K562 (cell line): ENCODE results near the gene CRB2. TPM values are rescaled to one million over a fixed set of nuclear protein-coding genes. Genes with fewer than 3 reads are reported as not detected.

Experiments used
- ILK ChIP-seq: fragments of 450-650 bp; IDR thresholded peaks from 2 replicates; pipeline ENCODE4 v1.6.1; 2016; ENCODE audit warnings: missing genetic modification characterization, low read depth, mild to moderate bottlenecking, missing compliant biosample characterization, moderate library complexity, borderline replicate concordance
- MTA1 ChIP-seq: fragments of 450-650 bp; IDR thresholded peaks from 2 replicates; pipeline ENCODE4 v1.6.1; 2017; ENCODE audit warnings: borderline replicate concordance
- NONO ChIP-seq, 2 experiments: fragments of 200-400 bp in 1 of 2; fragments of 450-650 bp in 1 of 2; formaldehyde crosslinking in 1 of 2; IDR thresholded peaks; 2 replicates each; pipeline ENCODE4 v1.6.1; 2017; ENCODE audit warnings: low read depth in 2 of 2, mild to moderate bottlenecking in 2 of 2, moderate library complexity in 2 of 2, low read length in 1 of 2
- POLR2AphosphoS5 ChIP-seq: IDR thresholded peaks from 2 replicates; pipeline ENCODE4 v1.6.1; 2011; ENCODE audit warnings: mild to moderate bottlenecking, low read depth, low read length, moderate library complexity; ENCODE audit not compliant: control insufficient read depth, insufficient read depth
- STAG1 ChIP-seq: sonication (generic); formaldehyde crosslinking; IDR thresholded peaks from 2 replicates; pipeline ENCODE4 v1.5.0; 2020; ENCODE audit warnings: missing genetic modification reagents, borderline replicate concordance
- TCF7L2 ChIP-seq: fragments of 150-350 bp; IDR thresholded peaks from 2 replicates; pipeline ENCODE4 v1.6.1; 2016; ENCODE audit warnings: low read depth, mild to moderate bottlenecking, low read length, moderate library complexity
- ZNF212 ChIP-seq: fragments of 450-650 bp; formaldehyde crosslinking; IDR thresholded peaks from 2 replicates; pipeline ENCODE4 v1.4.0; 2020; ENCODE audit warnings: mild to moderate bottlenecking
- ZNF217 ChIP-seq: sonication (generic); formaldehyde crosslinking; IDR thresholded peaks from 2 replicates; pipeline ENCODE4 v1.8.0; 2022; ENCODE audit warnings: mild to moderate bottlenecking, missing genetic modification reagents
- ZNF609 ChIP-seq: sonication (generic); formaldehyde crosslinking; IDR thresholded peaks from 2 replicates; pipeline ENCODE4 v1.8.1; 2023; ENCODE audit warnings: missing genetic modification reagents, mild to moderate bottlenecking, borderline replicate concordance
- ZNF699 ChIP-seq: fragments of 250-450 bp; sonication (Bioruptor Pico); IDR thresholded peaks from 2 replicates; pipeline ENCODE4 v1.8.0; 2021; ENCODE audit warnings: mild to moderate bottlenecking, moderate library complexity; ENCODE audit not compliant: insufficient replicate concordance
- polyA plus RNA-seq, 8 experiments: library from polyadenylated mRNA; depleted of rRNA in 4 of 8; stranded (reverse) in 5 of 8; unstranded in 3 of 8; fragments of >200 nt; fragmentation: Nextera tagmentation in 2 of 8; fragmentation: Illumina TruSeq in 1 of 8; extraction: Ambion mirVana in 2 of 8; extraction: Trizol in 1 of 8; gene quantifications; 2 replicates each; pipeline versions ENCODE4 v1.2.1 to v1.2.3, GENCODE V29; 2011 to 2014; ENCODE audit warnings: inconsistent platforms in 1 of 8, missing spikeins in 1 of 8
- total RNA-seq, 7 experiments: library from RNA; depleted of rRNA in 6 of 7; stranded (reverse); fragments of >200 nt in 6 of 7; fragmentation: Illumina TruSeq in 2 of 7; extraction: Trizol in 2 of 7; gene quantifications; 2 replicates each; pipeline versions ENCODE4 v1.2.1 to v1.2.3, GENCODE V29; 2011 to 2021; ENCODE audit warnings: low replicate concordance in 1 of 7
- TF ChIP-seq, protein P1 (sequence below), 2 experiments: fragments of 450-650 bp; formaldehyde crosslinking in 1 of 2; IDR thresholded peaks; 2 replicates each; pipeline versions ENCODE4 v1.4.0 to v1.6.1; 2014 to 2020; ENCODE audit warnings: mild to moderate bottlenecking in 2 of 2, borderline replicate concordance in 1 of 2, low read depth in 1 of 2
- TF ChIP-seq, protein P2 (sequence below): fragments of 200-800 bp; sonication (Bioruptor generic); IDR thresholded peaks from 2 replicates; pipeline ENCODE4 v1.6.1; 2017; ENCODE audit warnings: missing genetic modification characterization, missing compliant biosample characterization

CRB2 gene
- total and polyA plus RNA-seq, 9 of the 15 experiments (the other 6 are each of a cell fraction or from before 2014, with no cell fraction given): 0.13 to 1.2 (median 0.25) TPM; not detected in 2

DNA sequence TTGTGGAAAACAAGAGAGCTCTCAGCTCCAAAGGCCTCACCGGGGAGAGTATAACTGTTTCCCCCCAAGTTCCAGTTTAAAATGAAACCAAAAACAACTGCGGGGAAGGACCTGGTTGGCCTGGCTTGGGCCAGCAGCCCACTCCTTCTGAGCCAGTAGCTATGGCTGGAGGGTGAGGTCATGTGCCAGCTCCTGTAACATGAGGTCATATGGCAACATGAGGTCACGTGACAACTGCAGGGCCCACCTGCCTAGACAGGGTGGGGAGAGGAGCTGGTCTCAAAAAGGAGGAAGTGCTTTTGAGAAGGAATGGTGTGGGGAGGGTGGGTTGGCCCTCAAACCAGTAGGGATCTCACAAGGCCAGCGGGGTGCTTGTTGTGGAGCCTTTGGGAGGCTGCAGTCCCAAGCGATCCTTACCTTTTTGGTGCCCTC, 29.3 kb upstream of the CRB2 start (continued):
- TF ChIP-seq, protein P1, sequence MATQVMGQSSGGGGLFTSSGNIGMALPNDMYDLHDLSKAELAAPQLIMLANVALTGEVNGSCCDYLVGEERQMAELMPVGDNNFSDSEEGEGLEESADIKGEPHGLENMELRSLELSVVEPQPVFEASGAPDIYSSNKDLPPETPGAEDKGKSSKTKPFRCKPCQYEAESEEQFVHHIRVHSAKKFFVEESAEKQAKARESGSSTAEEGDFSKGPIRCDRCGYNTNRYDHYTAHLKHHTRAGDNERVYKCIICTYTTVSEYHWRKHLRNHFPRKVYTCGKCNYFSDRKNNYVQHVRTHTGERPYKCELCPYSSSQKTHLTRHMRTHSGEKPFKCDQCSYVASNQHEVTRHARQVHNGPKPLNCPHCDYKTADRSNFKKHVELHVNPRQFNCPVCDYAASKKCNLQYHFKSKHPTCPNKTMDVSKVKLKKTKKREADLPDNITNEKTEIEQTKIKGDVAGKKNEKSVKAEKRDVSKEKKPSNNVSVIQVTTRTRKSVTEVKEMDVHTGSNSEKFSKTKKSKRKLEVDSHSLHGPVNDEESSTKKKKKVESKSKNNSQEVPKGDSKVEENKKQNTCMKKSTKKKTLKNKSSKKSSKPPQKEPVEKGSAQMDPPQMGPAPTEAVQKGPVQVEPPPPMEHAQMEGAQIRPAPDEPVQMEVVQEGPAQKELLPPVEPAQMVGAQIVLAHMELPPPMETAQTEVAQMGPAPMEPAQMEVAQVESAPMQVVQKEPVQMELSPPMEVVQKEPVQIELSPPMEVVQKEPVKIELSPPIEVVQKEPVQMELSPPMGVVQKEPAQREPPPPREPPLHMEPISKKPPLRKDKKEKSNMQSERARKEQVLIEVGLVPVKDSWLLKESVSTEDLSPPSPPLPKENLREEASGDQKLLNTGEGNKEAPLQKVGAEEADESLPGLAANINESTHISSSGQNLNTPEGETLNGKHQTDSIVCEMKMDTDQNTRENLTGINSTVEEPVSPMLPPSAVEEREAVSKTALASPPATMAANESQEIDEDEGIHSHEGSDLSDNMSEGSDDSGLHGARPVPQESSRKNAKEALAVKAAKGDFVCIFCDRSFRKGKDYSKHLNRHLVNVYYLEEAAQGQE (IDR thresholded peaks at IDR 0.05; ENCODE audit: borderline replicate concordance): peak; percentile 67
- TF ChIP-seq, protein P1 (CRISPR knock-in tag; IDR thresholded peaks at IDR 0.05; ENCODE audit: low read depth): no peak
- TF ChIP-seq ILK (tag): no peak
- TF ChIP-seq POLR2AphosphoS5: no peak
- no peak for TF ChIP-seq STAG1
- TF ChIP-seq MTA1: peak; percentile 32; the same call in 1 of the 2 replicates
- TF ChIP-seq ZNF212 (CRISPR knock-in tag): no peak
- no peak for TF ChIP-seq ZNF699 (CRISPR knock-in tag)
- TF ChIP-seq ZNF609: no peak
- no peak for TF ChIP-seq TCF7L2
- TF ChIP-seq, protein P2, sequence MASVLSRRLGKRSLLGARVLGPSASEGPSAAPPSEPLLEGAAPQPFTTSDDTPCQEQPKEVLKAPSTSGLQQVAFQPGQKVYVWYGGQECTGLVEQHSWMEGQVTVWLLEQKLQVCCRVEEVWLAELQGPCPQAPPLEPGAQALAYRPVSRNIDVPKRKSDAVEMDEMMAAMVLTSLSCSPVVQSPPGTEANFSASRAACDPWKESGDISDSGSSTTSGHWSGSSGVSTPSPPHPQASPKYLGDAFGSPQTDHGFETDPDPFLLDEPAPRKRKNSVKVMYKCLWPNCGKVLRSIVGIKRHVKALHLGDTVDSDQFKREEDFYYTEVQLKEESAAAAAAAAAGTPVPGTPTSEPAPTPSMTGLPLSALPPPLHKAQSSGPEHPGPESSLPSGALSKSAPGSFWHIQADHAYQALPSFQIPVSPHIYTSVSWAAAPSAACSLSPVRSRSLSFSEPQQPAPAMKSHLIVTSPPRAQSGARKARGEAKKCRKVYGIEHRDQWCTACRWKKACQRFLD (CRISPR knock-in tag): peak; percentile 64; the same call in 1 of the 2 replicates
- TF ChIP-seq NONO (IDR thresholded peaks at IDR 0.05; ENCODE audit: low read depth in 2 of 2, low read length in 1 of 2): peak in 1 of 2 experiments; percentile 30; a peak in 1 of 4 replicates
- no peak for TF ChIP-seq ZNF217
